Astrocyte of the spinal cord (primary cell): ENCODE results near the gene NR2F1.
A peak's percentile ranks its signal among the peaks of the same experiment; 100 is the strongest.

Source experiments
- DNase-seq: peaks from one replicate; pipeline ENCODE4 v3.0.0; 2011; ENCODE audit warnings: low read depth, low spot score
- H3K4me3 ChIP-seq: 2 replicates; pipeline ENCODE4 v1.5.1; 2011; ENCODE audit warnings: low read depth, mild to moderate bottlenecking, low read length, moderate library complexity
- CTCF ChIP-seq: IDR thresholded peaks from 2 replicates; pipeline ENCODE4 v1.5.1; 2012; ENCODE audit warnings: low read depth, mild to moderate bottlenecking, low read length, inconsistent platforms
- in situ Hi-C: cut with HindIII; loops from 2 replicates; pipeline ENCODE4 v1.10.0; 2017; ENCODE audit warnings: low sequenced_read_pairs

The NR2F1 gene

GRCh38 chr5:93583768-93584595 is 960 bp downstream of the NR2F1 start:
- in situ Hi-C loops: no loop called here
- TF ChIP-seq CTCF: no peak
- peak overlapping the region; percentile 76 for H3K4me3 ChIP-seq
- peak; percentile 25 for DNase-seq

- DNase-seq: no peak
- peak overlapping the region; percentile 76 for H3K4me3 ChIP-seq
- TF ChIP-seq CTCF: no peak
- in situ Hi-C loops: no loop called here
These were observed 1.6 kb downstream of the NR2F1 start for GRCh38 chr5:93584596-93585040.

GRCh38 chr5:93585041-93585766 is 2.2 kb downstream of the NR2F1 start:
- TF ChIP-seq CTCF: no peak
- peak; percentile 34 for DNase-seq
- in situ Hi-C loops: no loop called here
- H3K4me3 ChIP-seq: peak overlapping the region; percentile 76

GRCh38 chr5:93585767-93586385 is 2.9 kb downstream of the NR2F1 start:
- DNase-seq: peak; percentile 56
- no peak for TF ChIP-seq CTCF
- H3K4me3 ChIP-seq: peak overlapping the region; percentile 76
- in situ Hi-C loops: no loop called here

- in situ Hi-C loops: no loop called here
- DNase-seq: peak; percentile 66
- TF ChIP-seq CTCF: no peak
- peak overlapping the region; percentile 76 for H3K4me3 ChIP-seq
These were observed 3.9 kb downstream of the NR2F1 start for GRCh38 chr5:93586736-93587596.
